Measurements from ENCODE around the gene GPR101.

DNA sequence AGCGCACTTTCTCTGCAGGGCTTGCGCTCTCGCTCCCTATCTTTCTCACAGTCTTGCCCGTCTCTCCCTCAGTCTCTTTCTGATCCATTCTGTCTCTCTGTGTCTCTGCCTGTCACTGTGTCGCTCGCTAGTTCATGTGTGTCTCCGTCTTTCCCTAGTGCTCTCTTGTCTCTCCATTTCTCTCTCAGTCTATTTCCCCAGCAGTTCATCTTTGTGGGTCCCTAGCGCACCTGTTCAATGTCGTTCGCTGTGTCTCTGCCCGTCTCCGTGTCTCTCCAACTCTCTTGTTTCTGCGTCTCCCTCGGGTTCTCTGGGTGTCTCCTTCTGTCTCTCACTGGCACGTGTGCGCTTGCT lies 1.5 kb downstream of the GPR101 start:
- TF ChIP-seq, protein P1, sequence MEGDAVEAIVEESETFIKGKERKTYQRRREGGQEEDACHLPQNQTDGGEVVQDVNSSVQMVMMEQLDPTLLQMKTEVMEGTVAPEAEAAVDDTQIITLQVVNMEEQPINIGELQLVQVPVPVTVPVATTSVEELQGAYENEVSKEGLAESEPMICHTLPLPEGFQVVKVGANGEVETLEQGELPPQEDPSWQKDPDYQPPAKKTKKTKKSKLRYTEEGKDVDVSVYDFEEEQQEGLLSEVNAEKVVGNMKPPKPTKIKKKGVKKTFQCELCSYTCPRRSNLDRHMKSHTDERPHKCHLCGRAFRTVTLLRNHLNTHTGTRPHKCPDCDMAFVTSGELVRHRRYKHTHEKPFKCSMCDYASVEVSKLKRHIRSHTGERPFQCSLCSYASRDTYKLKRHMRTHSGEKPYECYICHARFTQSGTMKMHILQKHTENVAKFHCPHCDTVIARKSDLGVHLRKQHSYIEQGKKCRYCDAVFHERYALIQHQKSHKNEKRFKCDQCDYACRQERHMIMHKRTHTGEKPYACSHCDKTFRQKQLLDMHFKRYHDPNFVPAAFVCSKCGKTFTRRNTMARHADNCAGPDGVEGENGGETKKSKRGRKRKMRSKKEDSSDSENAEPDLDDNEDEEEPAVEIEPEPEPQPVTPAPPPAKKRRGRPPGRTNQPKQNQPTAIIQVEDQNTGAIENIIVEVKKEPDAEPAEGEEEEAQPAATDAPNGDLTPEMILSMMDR (IDR thresholded peaks at IDR 0.05) = no peak
- TF ChIP-seq POLR2A (IDR thresholded peaks at IDR 0.05) = no peak
